Epithelial cell of esophagus (primary cell): ENCODE measurements around the gene SCRG1.

Source experiments
- DNase-seq: peaks from one replicate; pipeline ENCODE4 v3.0.0; 2010; ENCODE audit warnings: low read depth
- H3K4me3 ChIP-seq: 2 replicates; pipeline ENCODE4 v1.5.1; 2011; ENCODE audit warnings: mild to moderate bottlenecking, low read length, control low read depth
- TF ChIP-seq, protein P1 (sequence below): IDR thresholded peaks from 2 replicates; pipeline ENCODE4 v1.5.1; 2011; ENCODE audit warnings: low read depth, mild to moderate bottlenecking, low read length, control low read depth, inconsistent platforms; ENCODE audit not compliant: insufficient read depth; ENCODE audit errors: missing control alignments

Gene SCRG1

DNA sequence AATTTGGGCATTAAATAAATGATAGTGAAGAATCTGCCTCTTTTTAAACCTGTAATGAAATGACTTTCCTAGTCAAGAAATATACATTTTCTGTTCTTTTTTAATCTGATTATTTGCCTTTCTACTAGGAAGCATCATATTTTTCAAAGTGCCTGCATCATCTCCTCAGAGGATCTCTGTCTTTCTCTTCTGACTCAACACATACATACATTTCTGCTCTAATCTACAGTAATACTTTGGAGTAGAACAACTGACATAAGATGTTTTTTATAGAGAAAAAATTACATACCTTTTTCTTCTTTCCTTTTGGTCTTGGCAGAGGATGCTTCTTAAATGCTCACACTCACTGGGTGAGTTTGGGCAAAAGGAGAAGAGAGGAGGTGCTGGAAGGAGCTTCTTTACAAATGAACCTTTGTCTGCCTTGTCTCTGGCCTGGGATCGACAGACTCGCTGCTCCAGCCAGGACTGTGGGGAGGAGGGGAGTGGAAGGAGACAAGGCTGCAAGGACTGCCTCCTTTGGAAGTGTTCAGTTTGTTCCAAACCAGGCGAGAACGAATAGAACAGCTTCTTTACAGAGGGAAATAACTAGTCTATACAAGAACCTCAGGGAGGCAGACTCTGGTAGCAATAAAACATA lies at the start of gene SCRG1:
Gene SCRG1 (minus strand): TSS at position 338 of the 637 bp plus-strand sequence. CDS start 7,702 bp downstream, outside the sequence.
- H3K4me3 ChIP-seq = no peak within 1 kb of the TSS
- no peak for DNase-seq
- TF ChIP-seq, protein P1, sequence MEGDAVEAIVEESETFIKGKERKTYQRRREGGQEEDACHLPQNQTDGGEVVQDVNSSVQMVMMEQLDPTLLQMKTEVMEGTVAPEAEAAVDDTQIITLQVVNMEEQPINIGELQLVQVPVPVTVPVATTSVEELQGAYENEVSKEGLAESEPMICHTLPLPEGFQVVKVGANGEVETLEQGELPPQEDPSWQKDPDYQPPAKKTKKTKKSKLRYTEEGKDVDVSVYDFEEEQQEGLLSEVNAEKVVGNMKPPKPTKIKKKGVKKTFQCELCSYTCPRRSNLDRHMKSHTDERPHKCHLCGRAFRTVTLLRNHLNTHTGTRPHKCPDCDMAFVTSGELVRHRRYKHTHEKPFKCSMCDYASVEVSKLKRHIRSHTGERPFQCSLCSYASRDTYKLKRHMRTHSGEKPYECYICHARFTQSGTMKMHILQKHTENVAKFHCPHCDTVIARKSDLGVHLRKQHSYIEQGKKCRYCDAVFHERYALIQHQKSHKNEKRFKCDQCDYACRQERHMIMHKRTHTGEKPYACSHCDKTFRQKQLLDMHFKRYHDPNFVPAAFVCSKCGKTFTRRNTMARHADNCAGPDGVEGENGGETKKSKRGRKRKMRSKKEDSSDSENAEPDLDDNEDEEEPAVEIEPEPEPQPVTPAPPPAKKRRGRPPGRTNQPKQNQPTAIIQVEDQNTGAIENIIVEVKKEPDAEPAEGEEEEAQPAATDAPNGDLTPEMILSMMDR = no peak

DNA sequence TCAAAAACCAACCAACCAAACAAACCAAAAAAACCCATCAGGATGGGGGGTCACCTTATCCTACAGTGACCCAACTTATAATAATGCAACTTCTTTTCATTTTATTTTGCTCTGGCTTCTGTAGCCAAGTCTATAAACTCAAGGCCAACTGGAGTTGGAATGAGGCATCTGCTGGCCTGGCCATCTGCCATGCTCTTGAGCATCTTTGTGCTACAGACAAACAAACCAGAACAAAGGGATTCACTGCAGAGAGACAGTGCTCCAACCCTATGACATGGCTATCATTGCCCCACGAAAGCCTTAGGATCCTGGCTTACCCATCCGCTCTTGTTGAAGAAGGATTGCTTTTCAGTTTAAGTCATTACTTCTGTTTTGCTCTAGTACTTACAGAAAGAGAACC lies 49.2 kb upstream of the SCRG1 start:
- DNase-seq = no peak
- TF ChIP-seq, protein P1 = no peak
- H3K4me3 ChIP-seq = no peak overlapping the region

DNA sequence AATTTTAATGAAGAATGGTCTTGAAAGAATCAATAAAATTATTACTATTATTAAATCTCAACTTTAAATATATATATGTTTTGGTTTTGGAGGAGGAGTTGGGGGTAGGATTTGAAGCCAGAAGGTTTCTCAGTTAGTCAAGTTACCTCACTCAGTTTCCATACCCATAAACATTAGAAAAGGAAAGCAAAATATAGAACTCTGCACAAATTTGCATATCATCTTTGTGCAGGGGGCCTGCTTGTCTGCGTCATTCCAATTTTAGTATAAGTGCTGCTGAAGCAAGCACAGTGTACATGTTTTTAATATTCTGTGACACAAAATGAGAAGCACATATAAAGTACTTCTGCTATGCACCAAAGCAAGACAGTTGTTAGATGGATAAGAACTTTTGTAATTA lies 47.5 kb upstream of the SCRG1 start:
- DNase-seq = no peak
- TF ChIP-seq, protein P1 = no peak
- H3K4me3 ChIP-seq = no peak overlapping the region

DNA sequence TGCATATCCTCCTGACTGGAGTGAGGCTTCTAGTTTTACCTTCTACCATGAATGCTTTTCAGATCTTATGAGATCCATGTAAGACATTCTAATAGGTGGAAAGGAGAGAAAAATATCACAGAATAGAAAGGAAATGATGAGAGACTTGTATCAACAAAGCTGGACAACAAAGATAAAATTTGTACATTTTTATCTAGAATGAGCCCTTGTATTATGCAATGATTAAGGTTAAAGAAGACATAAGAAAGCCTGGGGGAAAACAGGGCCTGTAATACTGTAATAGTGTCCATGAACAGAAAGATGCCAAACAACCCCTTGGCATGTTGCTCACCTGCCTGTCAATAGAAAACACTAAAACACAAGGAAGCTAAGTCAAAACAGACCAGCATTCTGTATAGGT lies 44.2 kb upstream of the SCRG1 start:
- DNase-seq = no peak
- no peak overlapping the region for H3K4me3 ChIP-seq
- TF ChIP-seq, protein P1 = no peak

DNA sequence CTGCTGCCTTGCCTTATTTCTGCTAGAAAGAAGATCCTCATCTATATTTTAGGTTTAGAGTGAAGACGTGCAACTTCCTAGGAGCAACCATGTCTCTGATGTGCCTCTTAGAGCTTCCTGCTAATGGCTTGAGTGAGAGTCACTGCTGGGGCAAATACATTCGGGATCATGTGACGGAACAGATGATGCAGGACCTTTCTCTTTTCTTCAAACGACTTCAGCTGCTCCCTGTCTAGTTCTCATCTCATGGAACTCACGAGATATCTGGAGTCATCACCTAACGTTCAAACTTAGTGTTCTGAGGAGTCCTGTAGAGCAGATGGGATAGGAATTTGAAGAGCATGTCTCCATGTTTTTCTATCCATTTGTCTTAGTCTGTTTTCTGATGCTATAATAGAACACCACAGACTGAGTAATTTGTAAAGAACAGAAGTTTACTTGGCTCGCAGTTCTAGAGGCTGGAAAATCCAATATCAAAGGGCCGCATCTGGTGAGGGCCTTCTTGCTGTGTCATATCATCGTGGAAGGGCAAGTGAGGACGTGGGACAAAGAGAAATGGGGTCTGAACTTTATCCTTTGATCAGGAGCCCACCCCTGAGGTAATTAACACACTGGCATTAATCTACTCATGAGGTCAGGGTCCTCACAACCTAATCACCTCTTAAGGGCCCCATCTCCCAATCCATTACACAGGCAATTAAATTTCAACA lies 43.5 kb upstream of the SCRG1 start:
- DNase-seq = no peak
- TF ChIP-seq, protein P1 = no peak
- no peak overlapping the region for H3K4me3 ChIP-seq

DNA sequence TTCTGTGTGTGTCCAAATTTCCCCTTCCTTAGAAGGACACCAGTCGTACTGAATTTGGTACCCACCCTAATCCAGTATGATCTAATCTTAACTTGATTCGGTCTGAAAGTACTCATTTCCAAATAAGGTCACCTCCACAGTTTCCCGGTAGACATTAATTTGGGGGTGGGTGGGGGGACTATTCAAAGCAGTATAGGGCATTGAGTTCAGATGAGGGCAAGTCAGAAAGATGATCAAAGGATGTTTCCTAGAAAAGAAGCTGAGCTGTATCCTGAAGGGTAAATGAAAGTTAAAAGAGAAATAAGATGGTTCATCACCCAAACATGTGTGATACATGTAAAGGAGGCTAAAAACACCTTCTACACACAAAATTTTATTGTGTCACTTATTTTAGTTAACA lies 42.0 kb upstream of the SCRG1 start:
- no peak for DNase-seq
- TF ChIP-seq, protein P1 = no peak
- H3K4me3 ChIP-seq = no peak overlapping the region
